ENCODE results near the gene RAB23. TPM values are rescaled to one million over a fixed set of nuclear protein-coding genes. Genes with fewer than 3 reads are reported as not detected.

RAB23 gene
- total and polyA plus RNA-seq, 9 of the 15 experiments (the other 6 are each of a cell fraction or from before 2014, with no cell fraction given), result 3.4 to 18.0 (median 9.4) TPM

GRCh38 chr6:57172136-57173055 is 49.7 kb downstream of the RAB23 start, which contains the start of gene BAG2 (continued):
- TF ChIP-seq, protein P1, sequence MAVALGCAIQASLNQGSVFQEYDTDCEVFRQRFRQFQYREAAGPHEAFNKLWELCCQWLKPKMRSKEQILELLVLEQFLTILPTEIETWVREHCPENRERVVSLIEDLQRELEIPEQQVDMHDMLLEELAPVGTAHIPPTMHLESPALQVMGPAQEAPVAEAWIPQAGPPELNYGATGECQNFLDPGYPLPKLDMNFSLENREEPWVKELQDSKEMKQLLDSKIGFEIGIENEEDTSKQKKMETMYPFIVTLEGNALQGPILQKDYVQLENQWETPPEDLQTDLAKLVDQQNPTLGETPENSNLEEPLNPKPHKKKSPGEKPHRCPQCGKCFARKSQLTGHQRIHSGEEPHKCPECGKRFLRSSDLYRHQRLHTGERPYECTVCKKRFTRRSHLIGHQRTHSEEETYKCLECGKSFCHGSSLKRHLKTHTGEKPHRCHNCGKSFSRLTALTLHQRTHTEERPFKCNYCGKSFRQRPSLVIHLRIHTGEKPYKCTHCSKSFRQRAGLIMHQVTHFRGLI (CRISPR knock-in tag; IDR thresholded peaks at IDR 0.05), result no peak
- TF ChIP-seq MAFF (IDR thresholded peaks at IDR 0.05; ENCODE audit: low read length) (no peak), U2AF2 (optimal IDR thresholded peaks at IDR 0.05; ENCODE audit: low read depth, low read length) (no peak), FOXJ3 (CRISPR knock-in tag; IDR thresholded peaks at IDR 0.05) (no peak), CSDE1 (IDR thresholded peaks at IDR 0.05) (no peak), ZNF175 (CRISPR knock-in tag; IDR thresholded peaks at IDR 0.05; ENCODE audit: low read depth) (no peak), TSC22D4 (tag; IDR thresholded peaks at IDR 0.05) (no peak), ELF1 (tag; IDR thresholded peaks at IDR 0.05) (peak; percentile 58), ESRRA (IDR thresholded peaks at IDR 0.05; ENCODE audit: borderline replicate concordance, low read depth) (peak; percentile 34; the same call in 1 of the 2 replicates), TBL1XR1 (IDR thresholded peaks at IDR 0.05; ENCODE audit: low read length in 2 of 2) (no peak), NFATC3 (IDR thresholded peaks at IDR 0.05) (no peak), EGR1 (conservative IDR thresholded peaks at IDR 0.05) (peak; percentile 81), NEUROD1 (IDR thresholded peaks at IDR 0.05; ENCODE audit: borderline replicate concordance, low read depth, low read length, partially characterized antibody) (peak; percentile 1), TRIM28 (IDR thresholded peaks at IDR 0.05) (no peak), ZNF384 (IDR thresholded peaks at IDR 0.05; ENCODE audit: low read depth, low read length) (no peak), ZNF3 (CRISPR knock-in tag; IDR thresholded peaks at IDR 0.05) (no peak), RB1 (IDR thresholded peaks at IDR 0.05; ENCODE audit: low read depth) (peak; percentile 74), FOXP1 (CRISPR knock-in tag; IDR thresholded peaks at IDR 0.05) (peak; percentile 28; the same call in 1 of the 2 replicates), HDAC6 (IDR thresholded peaks at IDR 0.05; ENCODE audit: low read depth, low read length) (no peak), ZNF121 (CRISPR knock-in tag; conservative IDR thresholded peaks at IDR 0.05) (no peak), SREBF1 (IDR thresholded peaks at IDR 0.05; ENCODE audit: borderline replicate concordance, low read depth, low read length) (0 out of 2 replicates have a peak, but pooled peaks have one; percentile 70)
- TF ChIP-seq, protein P2, sequence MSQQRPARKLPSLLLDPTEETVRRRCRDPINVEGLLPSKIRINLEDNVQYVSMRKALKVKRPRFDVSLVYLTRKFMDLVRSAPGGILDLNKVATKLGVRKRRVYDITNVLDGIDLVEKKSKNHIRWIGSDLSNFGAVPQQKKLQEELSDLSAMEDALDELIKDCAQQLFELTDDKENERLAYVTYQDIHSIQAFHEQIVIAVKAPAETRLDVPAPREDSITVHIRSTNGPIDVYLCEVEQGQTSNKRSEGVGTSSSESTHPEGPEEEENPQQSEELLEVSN (IDR thresholded peaks at IDR 0.05; ENCODE audit: borderline replicate concordance in 1 of 2, extremely low read depth in 1 of 2, insufficient read depth in 1 of 2, insufficient read length in 1 of 2, low read depth in 1 of 2, low read length in 1 of 2, poor library complexity in 1 of 2, severe bottlenecking in 1 of 2), result peak; percentile 43 to 72
- TF ChIP-seq, protein P3, sequence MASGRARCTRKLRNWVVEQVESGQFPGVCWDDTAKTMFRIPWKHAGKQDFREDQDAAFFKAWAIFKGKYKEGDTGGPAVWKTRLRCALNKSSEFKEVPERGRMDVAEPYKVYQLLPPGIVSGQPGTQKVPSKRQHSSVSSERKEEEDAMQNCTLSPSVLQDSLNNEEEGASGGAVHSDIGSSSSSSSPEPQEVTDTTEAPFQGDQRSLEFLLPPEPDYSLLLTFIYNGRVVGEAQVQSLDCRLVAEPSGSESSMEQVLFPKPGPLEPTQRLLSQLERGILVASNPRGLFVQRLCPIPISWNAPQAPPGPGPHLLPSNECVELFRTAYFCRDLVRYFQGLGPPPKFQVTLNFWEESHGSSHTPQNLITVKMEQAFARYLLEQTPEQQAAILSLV (tag; IDR thresholded peaks at IDR 0.05), result no peak
- TF ChIP-seq, protein P4, sequence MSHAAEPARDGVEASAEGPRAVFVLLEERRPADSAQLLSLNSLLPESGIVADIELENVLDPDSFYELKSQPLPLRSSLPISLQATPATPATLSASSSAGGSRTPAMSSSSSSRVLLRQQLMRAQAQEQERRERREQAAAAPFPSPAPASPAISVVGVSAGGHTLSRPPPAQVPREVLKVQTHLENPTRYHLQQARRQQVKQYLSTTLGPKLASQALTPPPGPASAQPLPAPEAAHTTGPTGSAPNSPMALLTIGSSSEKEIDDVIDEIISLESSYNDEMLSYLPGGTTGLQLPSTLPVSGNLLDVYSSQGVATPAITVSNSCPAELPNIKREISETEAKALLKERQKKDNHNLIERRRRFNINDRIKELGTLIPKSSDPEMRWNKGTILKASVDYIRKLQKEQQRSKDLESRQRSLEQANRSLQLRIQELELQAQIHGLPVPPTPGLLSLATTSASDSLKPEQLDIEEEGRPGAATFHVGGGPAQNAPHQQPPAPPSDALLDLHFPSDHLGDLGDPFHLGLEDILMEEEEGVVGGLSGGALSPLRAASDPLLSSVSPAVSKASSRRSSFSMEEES (CRISPR knock-in tag; IDR thresholded peaks at IDR 0.05), result peak; percentile 10; the same call in 1 of the 2 replicates

Data from K562 (cell line).